K562 (cell line): ENCODE measurements around the gene GNAQ. TPM values are rescaled to one million over a fixed set of nuclear protein-coding genes. Genes with fewer than 3 reads are reported as not detected.
A peak's percentile ranks its signal among the peaks of the same experiment; 100 is the strongest.

ENCODE experiments used
- ATAC-seq: fragments of 200-7000 bp; cut with Tn5 transposase; 3 replicates; pipeline ENCODE4 v1.9.1; 2020; ENCODE audit warnings: moderate library complexity
- BruUV-seq: library from RNA; stranded (reverse); fragments of 400-500 nt; replicated peaks from 2 replicates; lab custom pipeline; 2021; lab: Mats Ljungman, UMichigan
- CTCF ChIA-PET: fragments of 300-600 bp; formaldehyde crosslinking; extraction: SDS; loops from one replicate; lab custom pipeline; 2021; ENCODE audit warnings: low intra/inter-chr PET ratio; lab: Yijun Ruan, JAX
- POLR2A ChIA-PET: fragments of 300-600, 350-650 bp; sonication (Branson Sonifier 250); formaldehyde crosslinking; extraction: SDS; loops from one replicate; lab custom pipeline; 2021; ENCODE audit warnings: antibody characterized with exemption, inconsistent platforms; lab: Yijun Ruan, JAX
- DNase-seq, 4 experiments: peaks; one replicate each; pipeline versions ENCODE4 v3.0.0 to v3.0.0-alpha.2; 2011 to 2018; ENCODE audit warnings: low spot score in 3 of 4, mixed read lengths in 3 of 4; ENCODE audit errors: extremely low read depth in 1 of 4
- FAIRE-seq: peaks from 2 replicates; lab custom pipeline; 2011; peaks lifted over from hg19 to GRCh38; lab: Jason Lieb, UNC
- H2AFZ ChIP-seq: 2 replicates; pipeline ENCODE4 v1.6.0; 2011; ENCODE audit warnings: low read depth, low read length, control low read depth, inconsistent platforms
- H3K27ac ChIP-seq: fragments of 200-600 bp; 3 replicates; pipeline ENCODE4 v1.8.0; 2011; ENCODE audit warnings: low read depth, mild to moderate bottlenecking, control low read depth, inconsistent platforms, low read length, moderate library complexity, mixed read lengths; ENCODE audit errors: extremely low read depth
- H3K27me3 ChIP-seq, 2 experiments: fragments of 300-600 bp in 1 of 2; 2 replicates in 1 of 2; 3 replicates in 1 of 2; pipeline versions ENCODE4 v1.6.0 to v1.8.0; 2011; ENCODE audit warnings: inconsistent platforms in 2 of 2, low read length in 2 of 2, mild to moderate bottlenecking in 1 of 2, mixed read lengths in 1 of 2, moderate library complexity in 1 of 2; ENCODE audit not compliant: control insufficient read depth in 2 of 2, insufficient read depth in 2 of 2
- H3K36me3 ChIP-seq: fragments of 300-600 bp; 3 replicates; pipeline ENCODE4 v1.8.0; 2011; ENCODE audit warnings: mild to moderate bottlenecking, low read length, inconsistent platforms; ENCODE audit not compliant: control insufficient read depth, insufficient read depth
- H3K4me1 ChIP-seq, 2 experiments: fragments of 200-600 bp in 1 of 2; replicated peaks in 1 of 2; 2 replicates in 1 of 2; 3 replicates in 1 of 2; pipeline versions ENCODE4 v1.5.1 to v1.8.0; 2011; ENCODE audit warnings: inconsistent platforms in 2 of 2, low read length in 2 of 2, mild to moderate bottlenecking in 1 of 2, mixed read lengths in 1 of 2, moderate library complexity in 1 of 2; ENCODE audit not compliant: control insufficient read depth in 2 of 2, insufficient read depth in 2 of 2
- H3K4me2 ChIP-seq: 2 replicates; pipeline ENCODE4 v1.6.1; 2011; ENCODE audit warnings: low read length, control low read depth, inconsistent platforms, mixed read lengths; ENCODE audit not compliant: insufficient read depth
- H3K4me3 ChIP-seq: fragments of 200-600 bp; sonication (generic), shearing (Covaris generic); 2 replicates; pipeline ENCODE4 v1.5.1; 2016; ENCODE audit warnings: control low read depth, inconsistent platforms
- H3K79me2 ChIP-seq: fragments of 200-600 bp; 3 replicates; pipeline ENCODE4 v1.8.0; 2011; ENCODE audit warnings: low read length, inconsistent platforms; ENCODE audit not compliant: control insufficient read depth, insufficient read depth
- H3K9ac ChIP-seq, 2 experiments: 2 replicates each; pipeline versions ENCODE4 v1.6.0 to v1.6.1; 2011; ENCODE audit warnings: low read depth in 2 of 2, low read length in 2 of 2, control low read depth in 1 of 2, inconsistent platforms in 1 of 2, mild to moderate bottlenecking in 1 of 2, mixed read lengths in 1 of 2; ENCODE audit not compliant: insufficient read depth in 1 of 2
- H3K9me1 ChIP-seq: one replicate; pipeline ENCODE4 v1.6.0; 2011; ENCODE audit warnings: inconsistent platforms, mild to moderate bottlenecking, low read length, moderate library complexity; ENCODE audit not compliant: control insufficient read depth, insufficient read depth
- H3K9me3 ChIP-seq: replicated peaks from 2 replicates; pipeline ENCODE4 v1.5.1; 2011; ENCODE audit warnings: low read depth, low read length, inconsistent platforms; ENCODE audit not compliant: control insufficient read depth, insufficient read depth
- H4K20me1 ChIP-seq: replicated peaks from 2 replicates; pipeline ENCODE4 v1.6.1; 2011; ENCODE audit warnings: low read length, inconsistent platforms, mixed read lengths; ENCODE audit not compliant: control insufficient read depth, insufficient read depth
- ARID1B ChIP-seq: fragments of 450-650 bp; IDR thresholded peaks from 2 replicates; pipeline ENCODE4 v1.6.1; 2016; ENCODE audit warnings: antibody characterized with exemption, mild to moderate bottlenecking, inconsistent platforms
- ASH1L ChIP-seq: fragments of 450-650 bp; IDR thresholded peaks from 2 replicates; pipeline ENCODE4 v1.6.1; 2018; ENCODE audit warnings: borderline replicate concordance, mild to moderate bottlenecking, low read depth; ENCODE audit not compliant: partially characterized antibody
- C11orf30 ChIP-seq: fragments of 450-650 bp; IDR thresholded peaks from 2 replicates; pipeline ENCODE4 v1.6.1; 2016; ENCODE audit warnings: low read depth, mild to moderate bottlenecking
- CBX5 ChIP-seq: IDR thresholded peaks from 2 replicates; pipeline ENCODE4 v1.6.1; 2014; ENCODE audit warnings: low read depth, borderline replicate concordance
- ESRRA ChIP-seq: fragments of 450-650 bp; IDR thresholded peaks from 2 replicates; pipeline ENCODE4 v1.6.1; 2014; ENCODE audit warnings: low read depth, mild to moderate bottlenecking, moderate library complexity, borderline replicate concordance
- FOSL1 ChIP-seq: fragments of 200-800 bp; sonication (Bioruptor generic); conservative IDR thresholded peaks from 2 replicates; pipeline ENCODE4 v1.6.1; 2016; ENCODE audit warnings: missing genetic modification characterization, missing compliant biosample characterization
- HDAC1 ChIP-seq, 2 experiments: fragments of 450-650 bp; IDR thresholded peaks; 2 replicates each; pipeline ENCODE4 v1.6.1; 2016 to 2017; ENCODE audit warnings: inconsistent platforms in 1 of 2, mild to moderate bottlenecking in 1 of 2, moderate library complexity in 1 of 2
- PML ChIP-seq: IDR thresholded peaks from 2 replicates; pipeline ENCODE4 v1.6.1; 2012; ENCODE audit warnings: low read length, inconsistent platforms
- RHOXF2B ChIP-seq: fragments of 250-450 bp; sonication (Bioruptor Pico); conservative IDR thresholded peaks from 2 replicates; pipeline ENCODE4 v1.5.1; 2021
- SMARCE1 ChIP-seq: fragments of 450-650 bp; IDR thresholded peaks from 2 replicates; pipeline ENCODE4 v1.7.1; 2016; ENCODE audit warnings: mild to moderate bottlenecking
- ZBTB17 ChIP-seq: fragments of 450-650 bp; formaldehyde crosslinking; IDR thresholded peaks from 2 replicates; pipeline ENCODE4 v1.4.0; 2020; ENCODE audit warnings: mild to moderate bottlenecking
- ZKSCAN8 ChIP-seq: fragments of 200-800 bp; sonication (Bioruptor generic); IDR thresholded peaks from 2 replicates; pipeline ENCODE4 v1.6.1; 2016; ENCODE audit warnings: missing genetic modification characterization, missing compliant biosample characterization
- ZNF239 ChIP-seq: fragments of 250-450 bp; sonication (Bioruptor Pico); IDR thresholded peaks from 2 replicates; pipeline ENCODE4 v1.4.0; 2020; ENCODE audit warnings: mild to moderate bottlenecking
- ZNF395 ChIP-seq: fragments of 200-800 bp; sonication (Bioruptor generic); IDR thresholded peaks from 2 replicates; pipeline ENCODE4 v1.6.1; 2017; ENCODE audit warnings: missing genetic modification characterization, missing compliant biosample characterization
- ZZZ3 ChIP-seq: fragments of 450-650 bp; IDR thresholded peaks from 2 replicates; pipeline ENCODE4 v1.6.1; 2016; ENCODE audit warnings: antibody characterized with exemption, mild to moderate bottlenecking, moderate library complexity
- WGBS: fragments of 100-300 bp; shearing (Covaris generic); methylation state at CpG from one replicate; pipeline ENCODE4 v1.1.6; 2016; ENCODE audit warnings: low coverage, mixed read lengths; ENCODE audit not compliant: insufficient coverage; ENCODE audit errors: missing lambda C conversion rate; 5-methylcytosine and 5-hydroxymethylcytosine counted together
- in situ Hi-C: fragments of 300-500 bp; cut with MboI; formaldehyde crosslinking; loops from 4 replicates; pipeline ENCODE4 v1.15.0; 2018; ENCODE audit warnings: inconsistent platforms, mixed read lengths
- intact Hi-C: fragments of 100-400 bp; cut with micrococcal nuclease; formaldehyde crosslinking; loops from 2 replicates; pipeline ENCODE4 v1.14.2; 2022
- polyA plus RNA-seq, 8 experiments: library from polyadenylated mRNA; depleted of rRNA in 4 of 8; stranded (reverse) in 5 of 8; unstranded in 3 of 8; fragments of >200 nt; fragmentation: Nextera tagmentation in 2 of 8; fragmentation: Illumina TruSeq in 1 of 8; extraction: Ambion mirVana in 2 of 8; extraction: Trizol in 1 of 8; gene quantifications; 2 replicates each; pipeline versions ENCODE4 v1.2.1 to v1.2.3, GENCODE V29; 2011 to 2014; ENCODE audit warnings: inconsistent platforms in 1 of 8, missing spikeins in 1 of 8
- total RNA-seq, 7 experiments: library from RNA; depleted of rRNA in 6 of 7; stranded (reverse); fragments of >200 nt in 6 of 7; fragmentation: Illumina TruSeq in 2 of 7; extraction: Trizol in 2 of 7; gene quantifications; 2 replicates each; pipeline versions ENCODE4 v1.2.1 to v1.2.3, GENCODE V29; 2011 to 2021; ENCODE audit warnings: low replicate concordance in 1 of 7
- TF ChIP-seq, protein P1 (sequence below): fragments of 200-800 bp; sonication (Bioruptor generic); IDR thresholded peaks from 2 replicates; pipeline ENCODE4 v1.6.1; 2017; ENCODE audit warnings: missing genetic modification characterization, missing compliant biosample characterization

The GNAQ gene
- total and polyA plus RNA-seq, 9 of the 15 experiments (the other 6 are each of a cell fraction or from before 2014, with no cell fraction given) = 4.8 to 27.9 (median 17.5) TPM

DNA sequence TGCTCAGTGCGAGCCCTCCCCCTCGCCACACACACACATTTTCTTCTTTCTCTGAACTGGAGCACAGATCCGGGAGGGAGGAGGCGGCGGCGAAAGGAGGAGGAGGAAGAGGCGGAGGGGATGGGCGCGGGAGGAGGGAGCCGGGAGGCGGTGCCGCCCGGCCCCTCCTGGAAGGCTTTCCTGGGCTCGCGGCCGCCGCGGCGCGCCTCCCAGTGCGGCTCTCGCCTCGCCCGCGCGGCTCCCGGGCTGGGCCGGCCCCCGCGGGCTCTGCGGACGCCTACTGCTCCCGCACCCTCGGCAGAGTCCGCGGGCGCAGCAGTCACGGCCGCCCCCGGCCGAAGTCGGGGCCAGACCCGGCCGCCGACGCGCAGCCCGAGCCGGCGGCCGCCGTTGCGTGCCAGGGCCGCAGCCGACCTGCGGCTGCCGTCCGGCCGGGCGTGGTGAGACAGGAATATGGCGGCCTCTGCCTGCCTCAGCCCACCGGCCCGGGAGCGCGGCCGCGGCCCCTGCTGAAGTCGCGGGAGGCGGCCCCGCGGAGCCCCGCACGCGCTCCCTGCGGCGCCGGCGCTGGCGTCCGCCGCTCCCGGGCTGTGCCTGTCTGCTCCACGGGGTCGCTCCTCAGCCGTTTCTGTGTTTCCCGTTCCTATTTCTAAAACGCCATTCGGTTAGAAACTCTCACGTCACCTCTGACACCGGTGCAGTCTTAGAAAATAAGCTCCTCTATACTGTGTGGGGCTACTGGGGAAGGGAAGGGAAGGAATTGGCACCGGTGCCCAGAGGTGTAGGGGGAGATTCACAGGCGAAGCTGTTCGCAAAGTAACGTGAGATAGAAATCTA lies 500 bp upstream of the GNAQ start (continued):
- TF ChIP-seq, protein P1, sequence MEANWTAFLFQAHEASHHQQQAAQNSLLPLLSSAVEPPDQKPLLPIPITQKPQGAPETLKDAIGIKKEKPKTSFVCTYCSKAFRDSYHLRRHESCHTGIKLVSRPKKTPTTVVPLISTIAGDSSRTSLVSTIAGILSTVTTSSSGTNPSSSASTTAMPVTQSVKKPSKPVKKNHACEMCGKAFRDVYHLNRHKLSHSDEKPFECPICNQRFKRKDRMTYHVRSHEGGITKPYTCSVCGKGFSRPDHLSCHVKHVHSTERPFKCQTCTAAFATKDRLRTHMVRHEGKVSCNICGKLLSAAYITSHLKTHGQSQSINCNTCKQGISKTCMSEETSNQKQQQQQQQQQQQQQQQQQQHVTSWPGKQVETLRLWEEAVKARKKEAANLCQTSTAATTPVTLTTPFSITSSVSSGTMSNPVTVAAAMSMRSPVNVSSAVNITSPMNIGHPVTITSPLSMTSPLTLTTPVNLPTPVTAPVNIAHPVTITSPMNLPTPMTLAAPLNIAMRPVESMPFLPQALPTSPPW (CRISPR knock-in tag) = peak; percentile 86
- TF ChIP-seq CBX5 (no peak), ESRRA (no peak)

DNA sequence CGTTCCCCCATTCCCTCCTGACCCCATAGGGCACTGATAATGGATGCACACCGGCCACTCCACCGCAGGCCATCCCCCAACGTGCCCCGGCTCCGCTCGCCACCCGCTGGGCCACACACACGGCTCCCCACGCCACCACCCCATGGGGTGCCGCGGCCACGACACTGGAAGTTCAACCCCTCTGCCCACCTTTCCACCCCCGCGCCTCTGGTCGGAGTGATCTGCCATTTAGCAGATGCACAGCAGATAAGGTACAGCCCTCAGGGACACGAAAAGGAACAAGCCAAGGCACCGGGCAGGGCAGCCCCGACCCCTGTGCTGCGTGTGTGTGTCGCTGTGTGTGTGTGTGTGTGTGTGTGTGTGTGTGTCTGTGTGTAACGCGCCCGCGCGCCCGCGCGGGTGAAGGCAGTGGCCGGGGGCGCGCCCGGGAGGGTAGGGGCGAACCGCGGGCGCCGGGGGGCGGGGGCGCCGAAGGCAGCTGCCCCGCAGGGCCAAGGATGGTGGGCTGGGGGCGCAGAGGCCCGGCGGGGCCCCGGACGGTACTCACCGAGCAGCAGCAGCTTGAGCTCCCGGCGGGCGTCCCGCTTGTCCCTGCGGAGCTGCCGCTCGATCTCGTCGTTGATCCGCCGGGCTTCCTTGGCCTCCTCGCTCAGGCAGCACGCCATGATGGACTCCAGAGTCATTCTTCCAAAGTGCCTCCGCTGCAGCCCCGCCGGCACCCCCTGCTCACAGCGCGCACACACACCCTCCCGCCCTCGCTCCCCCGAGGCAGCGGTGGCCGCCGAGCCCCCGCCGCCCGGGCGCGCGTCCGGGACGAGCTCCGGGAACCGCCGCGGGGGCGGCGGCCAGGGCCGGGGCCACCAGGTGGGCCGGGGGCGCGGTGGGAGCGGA lies 813 bp downstream of the GNAQ start:
- FAIRE-seq (no peak), ATAC-seq (peak; percentile 15), DNase-seq (peak; percentile 39 to 70 (median 48))
- no TSS peak for BruUV-seq
- Histone ChIP-seq H3K4me2 (peak overlapping the region; percentile 78), H2AFZ (peak overlapping the region; percentile 70), H3K9me3 (no peaks in the 10 kb centered on the region), H3K4me3 (peak overlapping the region; percentile 86), H3K27ac (peak overlapping the region; percentile 81), H3K27me3 (no peaks in the 10 kb centered on the region), H3K4me1 (peaks cover 10 to 20% of the 10 kb centered on the region in 2 experiments; a peak in 4 of 5 replicates), H3K79me2 (peaks cover 59% of the 10 kb centered on the region), H3K36me3 (no peaks in the 10 kb centered on the region; the same call in 2 of the 3 replicates), H4K20me1 (no peaks in the 10 kb centered on the region), H3K9ac (peak overlapping the region; percentile 66 to 95), H3K9me1 (no peaks in the 10 kb centered on the region)
- intact Hi-C loops = loop anchor here (5.0 to 10.0 kb wide), 4 partner anchors 126 to 366 kb away; no protein-coding TSS in a partner anchor
- CTCF ChIA-PET = interaction anchor here (1.0 kb wide), 1 partner anchor 9 kb away, joined by 3 read pairs; no protein-coding TSS in a partner anchor
- POLR2A ChIA-PET = interaction anchor here (0.6 to 1.0 kb wide), 4 partner anchors 26 to 418 kb away, joined by 3 to 4 read pairs (median 3); no protein-coding TSS in a partner anchor
- in situ Hi-C loops = loop anchor here (10.0 kb wide), 1 partner anchor 46 kb away; no protein-coding TSS in a partner anchor
- 3% methylated on average over 5 of the region's 91 CpGs for WGBS
- peak; percentile 56; the same call in 1 of the 2 replicates for TF ChIP-seq ZBTB17 (CRISPR knock-in tag)
- peak; percentile 17 for TF ChIP-seq ASH1L
- TF ChIP-seq ZZZ3 = no peak
- peak; percentile 44 for TF ChIP-seq SMARCE1
- TF ChIP-seq ZKSCAN8 (CRISPR knock-in tag) = no peak
- TF ChIP-seq HDAC1 (IDR thresholded peaks at IDR 0.05) = peak in 1 of 2 experiments; percentile 39; a peak in 1 of 4 replicates
- no peak for TF ChIP-seq RHOXF2B
- peak; percentile 46; the same call in 1 of the 2 replicates for TF ChIP-seq ARID1B
- no peak for TF ChIP-seq FOSL1
- peak; percentile 72; the same call in 1 of the 2 replicates for TF ChIP-seq ZNF395 (CRISPR knock-in tag)
- TF ChIP-seq ZNF239 (CRISPR knock-in tag) = peak; percentile 52
- no peak for TF ChIP-seq C11orf30
- no peak for TF ChIP-seq PML
